PFSK-1 (cell line): Measurements from ENCODE around the gene CCDC170.

Experiments used
- FOXP2 ChIP-seq: optimal IDR thresholded peaks from 2 replicates; pipeline ENCODE3; 2011; ENCODE audit warnings: borderline replicate concordance, control low read depth, inconsistent platforms; ENCODE audit not compliant: insufficient read depth; ENCODE audit errors: extremely low read length, extremely low read depth
- POLR2AphosphoS5 ChIP-seq: IDR thresholded peaks from 2 replicates; pipeline ENCODE4 v1.6.1; 2012; ENCODE audit warnings: low read depth, mild to moderate bottlenecking, control low read depth, low read length, moderate library complexity
- SIN3A ChIP-seq: IDR thresholded peaks from 2 replicates; pipeline ENCODE4 v1.6.1; 2012; ENCODE audit warnings: mild to moderate bottlenecking, low read length, moderate library complexity, borderline replicate concordance; ENCODE audit not compliant: insufficient read depth
- TAF1 ChIP-seq: IDR thresholded peaks from 2 replicates; pipeline ENCODE4 v1.6.1; 2012; ENCODE audit warnings: low read length, control low read depth, borderline replicate concordance; ENCODE audit not compliant: insufficient read depth
- TF ChIP-seq, protein P1 (sequence below), 2 experiments: IDR thresholded peaks; 2 replicates each; pipeline versions ENCODE4 v1.6.1 to v1.8.0; 2011 to 2012; ENCODE audit warnings: low read depth in 2 of 2, low read length in 2 of 2, control low read depth in 1 of 2, inconsistent platforms in 1 of 2, mild to moderate bottlenecking in 1 of 2, moderate library complexity in 1 of 2; ENCODE audit not compliant: insufficient read depth in 1 of 2

Gene CCDC170

GRCh38 chr6:151630991-151631655 lies 137.3 kb downstream of the CCDC170 start:
- TF ChIP-seq SIN3A: no peak
- TF ChIP-seq TAF1: no peak
- TF ChIP-seq, protein P1, sequence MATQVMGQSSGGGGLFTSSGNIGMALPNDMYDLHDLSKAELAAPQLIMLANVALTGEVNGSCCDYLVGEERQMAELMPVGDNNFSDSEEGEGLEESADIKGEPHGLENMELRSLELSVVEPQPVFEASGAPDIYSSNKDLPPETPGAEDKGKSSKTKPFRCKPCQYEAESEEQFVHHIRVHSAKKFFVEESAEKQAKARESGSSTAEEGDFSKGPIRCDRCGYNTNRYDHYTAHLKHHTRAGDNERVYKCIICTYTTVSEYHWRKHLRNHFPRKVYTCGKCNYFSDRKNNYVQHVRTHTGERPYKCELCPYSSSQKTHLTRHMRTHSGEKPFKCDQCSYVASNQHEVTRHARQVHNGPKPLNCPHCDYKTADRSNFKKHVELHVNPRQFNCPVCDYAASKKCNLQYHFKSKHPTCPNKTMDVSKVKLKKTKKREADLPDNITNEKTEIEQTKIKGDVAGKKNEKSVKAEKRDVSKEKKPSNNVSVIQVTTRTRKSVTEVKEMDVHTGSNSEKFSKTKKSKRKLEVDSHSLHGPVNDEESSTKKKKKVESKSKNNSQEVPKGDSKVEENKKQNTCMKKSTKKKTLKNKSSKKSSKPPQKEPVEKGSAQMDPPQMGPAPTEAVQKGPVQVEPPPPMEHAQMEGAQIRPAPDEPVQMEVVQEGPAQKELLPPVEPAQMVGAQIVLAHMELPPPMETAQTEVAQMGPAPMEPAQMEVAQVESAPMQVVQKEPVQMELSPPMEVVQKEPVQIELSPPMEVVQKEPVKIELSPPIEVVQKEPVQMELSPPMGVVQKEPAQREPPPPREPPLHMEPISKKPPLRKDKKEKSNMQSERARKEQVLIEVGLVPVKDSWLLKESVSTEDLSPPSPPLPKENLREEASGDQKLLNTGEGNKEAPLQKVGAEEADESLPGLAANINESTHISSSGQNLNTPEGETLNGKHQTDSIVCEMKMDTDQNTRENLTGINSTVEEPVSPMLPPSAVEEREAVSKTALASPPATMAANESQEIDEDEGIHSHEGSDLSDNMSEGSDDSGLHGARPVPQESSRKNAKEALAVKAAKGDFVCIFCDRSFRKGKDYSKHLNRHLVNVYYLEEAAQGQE (IDR thresholded peaks at IDR 0.05; ENCODE audit: insufficient read depth in 1 of 2, low read depth in 2 of 2, low read length in 2 of 2): no peak
- TF ChIP-seq FOXP2: no peak
- TF ChIP-seq POLR2AphosphoS5: no peak

DNA sequence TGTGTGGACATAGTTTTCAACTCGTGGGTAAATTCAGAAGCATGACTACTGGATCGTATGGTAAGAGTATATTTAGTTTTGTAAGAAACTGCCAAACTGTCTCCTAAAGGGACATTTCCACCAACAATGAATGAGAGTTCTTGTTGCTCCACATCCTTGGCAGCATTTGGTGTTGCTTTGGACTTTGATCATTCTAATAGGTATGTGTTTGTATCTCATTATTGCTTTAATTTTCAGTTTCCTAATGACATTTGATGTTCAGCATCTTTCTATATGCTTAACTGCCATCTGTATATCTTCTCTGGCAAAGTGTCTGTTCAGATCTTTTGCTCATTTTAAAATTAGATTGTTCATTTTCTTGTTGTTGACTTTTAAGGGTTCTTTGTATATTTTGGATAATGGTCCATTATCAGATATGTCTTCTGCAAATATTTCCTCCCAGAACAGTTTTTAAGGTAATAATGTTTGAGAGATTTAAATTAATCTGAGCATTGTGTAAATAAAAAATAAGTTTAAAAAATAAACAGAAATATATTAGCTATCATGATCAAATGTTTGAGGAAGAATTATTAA lies 138.7 kb downstream of the CCDC170 start:
- TF ChIP-seq FOXP2 (no peak), SIN3A (no peak)

- TF ChIP-seq FOXP2 (no peak), TAF1 (no peak), SIN3A (no peak), POLR2AphosphoS5 (no peak)
- TF ChIP-seq, protein P1 (IDR thresholded peaks at IDR 0.05; ENCODE audit: insufficient read depth in 1 of 2, low read depth in 2 of 2, low read length in 2 of 2): no peak
These were observed 139.9 kb downstream of the CCDC170 start for GRCh38 chr6:151633526-151634335.

DNA sequence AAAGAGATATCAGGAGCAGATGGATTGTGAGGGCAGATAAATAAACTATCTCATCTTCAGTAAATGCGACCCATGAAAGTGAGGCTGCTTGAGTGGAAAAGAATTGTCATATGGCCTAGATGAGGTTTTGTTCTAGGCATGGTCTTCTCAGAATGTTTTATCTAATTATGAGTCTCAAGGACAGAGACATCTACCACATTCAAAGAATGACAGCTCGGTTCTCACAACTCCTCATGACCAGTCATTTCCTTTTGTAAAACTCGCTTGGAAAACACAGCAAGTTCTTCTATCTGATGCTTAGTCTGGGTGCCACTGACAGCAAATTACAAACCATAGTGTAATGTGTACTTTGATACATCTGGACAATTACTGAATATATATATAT lies 140.5 kb downstream of the CCDC170 start:
- no peak for TF ChIP-seq POLR2AphosphoS5
- no peak for TF ChIP-seq FOXP2

DNA sequence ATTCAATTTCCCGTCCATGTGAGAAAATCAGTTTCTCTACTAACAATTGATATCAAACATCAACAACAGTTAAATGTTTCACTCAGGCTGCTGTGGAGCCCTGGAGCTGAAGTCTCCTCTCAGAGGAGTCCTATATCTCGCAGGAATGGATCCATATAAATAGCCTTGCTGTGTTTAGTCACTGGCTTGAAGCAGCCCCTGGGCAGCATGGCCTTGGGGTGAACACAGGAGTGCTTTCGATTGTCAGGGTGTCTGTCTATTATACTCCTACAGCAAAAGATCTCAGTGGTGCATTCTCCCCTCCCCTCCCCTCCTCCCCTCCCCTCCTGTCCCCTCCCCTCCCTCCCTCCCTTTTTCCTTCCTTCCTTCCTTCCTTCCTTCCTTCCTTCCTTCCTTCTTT lies 141.9 kb downstream of the CCDC170 start:
- TF ChIP-seq SIN3A: no peak
- no peak for TF ChIP-seq POLR2AphosphoS5
- TF ChIP-seq FOXP2: no peak
- TF ChIP-seq, protein P1 (IDR thresholded peaks at IDR 0.05; ENCODE audit: insufficient read depth in 1 of 2, low read depth in 2 of 2, low read length in 2 of 2): no peak
- TF ChIP-seq TAF1: no peak

DNA sequence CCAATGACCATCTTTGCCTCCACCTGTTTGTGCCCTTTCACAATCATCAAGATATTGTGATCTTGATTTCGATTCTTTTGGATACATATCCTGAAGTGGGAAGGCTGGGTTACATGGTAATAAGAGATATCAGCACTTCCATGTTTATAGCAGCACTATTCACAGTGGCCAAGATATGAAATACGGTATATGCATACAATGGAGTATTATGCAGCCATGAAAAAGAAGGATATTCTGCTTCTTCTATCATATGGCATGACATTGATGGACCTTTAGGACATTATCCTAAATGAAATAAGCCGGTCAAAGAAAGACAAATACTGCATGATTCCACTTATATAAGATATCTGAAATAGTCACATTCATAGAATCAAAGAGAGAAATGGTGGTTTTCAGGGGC lies 144.0 kb downstream of the CCDC170 start:
- no peak for TF ChIP-seq TAF1
- no peak for TF ChIP-seq POLR2AphosphoS5
